Small intestine (tissue), 7 donors: ENCODE measurements around the gene KCNIP1. TPM values are rescaled to one million over a fixed set of nuclear protein-coding genes. Genes with fewer than 3 reads are reported as not detected.
A peak's percentile ranks its signal among the peaks of the same experiment; 100 is the strongest.

ENCODE experiments used
- DNase-seq, 2 donors: peaks; one replicate each; pipeline versions ENCODE4 v3.0.0 to v3.0.0-alpha.2; 2013
- FAIRE-seq: peaks from 2 replicates; lab custom pipeline; 2012; peaks lifted over from hg19 to GRCh38; lab: Jason Lieb, UNC
- H3K27ac ChIP-seq, 3 donors: one replicate each; pipeline ENCODE4 v1.5.1; 2013; ENCODE audit warnings: low read length in 2 of 3, mild to moderate bottlenecking in 2 of 3, control low read depth in 1 of 3, inconsistent platforms in 1 of 3, low read depth in 1 of 3, moderate library complexity in 1 of 3
- H3K27me3 ChIP-seq, 3 donors: one replicate each; pipeline ENCODE4 v1.6.1; 2013; ENCODE audit warnings: low read length in 3 of 3, inconsistent platforms in 1 of 3; ENCODE audit not compliant: control insufficient read depth in 3 of 3, insufficient read depth in 3 of 3
- H3K36me3 ChIP-seq, 3 donors: one replicate each; pipeline ENCODE4 v1.6.1; 2013; ENCODE audit warnings: low read length in 3 of 3, inconsistent platforms in 1 of 3, low read depth in 1 of 3, mild to moderate bottlenecking in 1 of 3, moderate library complexity in 1 of 3; ENCODE audit not compliant: control insufficient read depth in 3 of 3, insufficient read depth in 2 of 3
- H3K4me1 ChIP-seq, 3 donors: one replicate each; pipeline ENCODE4 v1.6.1; 2013; ENCODE audit warnings: low read length in 2 of 3, inconsistent platforms in 1 of 3, low read depth in 1 of 3, mild to moderate bottlenecking in 1 of 3, moderate library complexity in 1 of 3; ENCODE audit not compliant: control insufficient read depth in 3 of 3, insufficient read depth in 2 of 3
- H3K4me3 ChIP-seq, 3 donors: one replicate each; pipeline ENCODE4 v1.5.1; 2013; ENCODE audit warnings: low read length in 3 of 3, control low read depth in 1 of 3, inconsistent platforms in 1 of 3, low read depth in 1 of 3, mild to moderate bottlenecking in 1 of 3, moderate library complexity in 1 of 3
- H3K9me3 ChIP-seq, 2 donors: one replicate each; pipeline ENCODE4 v1.6.1; 2013; ENCODE audit warnings: low read depth in 1 of 2, low read length in 1 of 2; ENCODE audit not compliant: control insufficient read depth in 2 of 2, insufficient read depth in 1 of 2
- WGBS, 3 donors: extraction: QIAGEN DNeasy Blood & Tissue Kit; methylation state at CpG; one replicate each; pipeline ENCODE4 v1.1.7; 2013; 5-methylcytosine and 5-hydroxymethylcytosine counted together
- polyA plus RNA-seq, 4 donors: library from polyadenylated mRNA; stranded (reverse) in 3 of 4; unstranded in 1 of 4; fragments of 200-250 nt in 3 of 4; fragments of 120-200 nt in 1 of 4; gene quantifications; one replicate each; pipeline versions ENCODE4 v1.2.1 to v1.2.3, GENCODE V29; 2013
- donor health status: healthy with polysubstance abuse.
- donor health status: control.
- donor health status: control.
- donor health status: Bipolar disorder and iron deficiency.
- donor health status: healthy.

The KCNIP1 gene
- polyA plus RNA-seq, 4 donors, result 0.21 to 1.0 TPM; not detected in 2

DNA sequence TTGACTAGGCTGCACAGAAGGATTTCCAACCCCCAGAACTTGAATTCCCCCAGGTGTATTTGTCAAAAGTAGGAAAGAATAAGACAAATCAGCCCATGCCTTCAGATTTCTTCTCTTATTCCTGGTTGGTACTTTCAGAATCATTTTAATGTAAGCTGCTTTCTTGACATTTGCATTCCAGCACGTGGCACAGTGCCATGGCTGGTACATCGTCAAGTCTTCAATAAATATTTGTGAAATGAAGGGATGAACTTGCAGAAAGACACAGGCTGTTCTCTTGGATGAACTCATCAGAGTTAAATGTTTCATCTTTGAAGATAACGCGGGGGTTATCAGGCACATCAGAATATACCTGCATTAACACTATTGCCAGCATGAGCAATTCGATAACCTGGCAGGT is 14.5 kb downstream of the KCNIP1 start:
- DNase-seq (no peak), FAIRE-seq (no peak)
- Histone ChIP-seq H3K27me3 (peaks cover 0 to 3% (median 0%) of the 10 kb centered on the region in 3 donors), H3K36me3 (no peaks in the 10 kb centered on the region), H3K4me3 (no peak overlapping the region), H3K9me3 (no peaks in the 10 kb centered on the region), H3K27ac (no peak overlapping the region), H3K4me1 (no peaks in the 10 kb centered on the region)
- 70 to 81% (median 73%) methylated on average over 5 of the region's 5 CpGs for WGBS, 3 donors

DNA sequence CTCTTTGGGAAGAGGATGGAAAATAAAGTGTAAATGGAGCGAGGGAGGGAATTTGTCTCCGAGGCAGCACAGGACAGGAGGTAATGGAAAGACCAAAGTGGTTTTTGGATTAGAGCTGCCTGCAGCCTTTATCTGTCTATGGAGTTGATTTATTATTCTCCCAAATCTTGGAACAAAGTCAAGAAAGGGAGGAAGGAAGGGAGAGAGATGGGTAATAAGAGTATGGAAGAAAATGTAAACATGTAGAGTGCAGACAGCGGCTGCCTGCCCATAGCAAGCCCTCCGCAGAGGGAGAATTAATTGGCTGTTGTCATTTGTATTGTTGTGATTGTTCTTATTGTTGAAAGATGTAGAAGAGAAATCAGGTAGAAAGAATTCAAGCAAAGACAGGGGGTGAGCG is 15.7 kb downstream of the KCNIP1 start:
- Histone ChIP-seq H3K4me3 (no peak overlapping the region), H3K27me3 (no peaks in the 10 kb centered on the region), H3K36me3 (no peaks in the 10 kb centered on the region), H3K4me1 (no peaks in the 10 kb centered on the region), H3K9me3 (no peaks in the 10 kb centered on the region), H3K27ac (no peak overlapping the region)
- WGBS, 3 donors, result 75 to 86% (median 80%) methylated on average over 5 of the region's 5 CpGs
- FAIRE-seq, result no peak
- DNase-seq, result no peak

GRCh38 chr5:170520372-170520771 is 16.6 kb downstream of the KCNIP1 start:
- 61 to 79% (median 63%) methylated on average over 6 of the region's 6 CpGs for WGBS, 3 donors
- no peak for DNase-seq
- Histone ChIP-seq H3K9me3 (no peaks in the 10 kb centered on the region), H3K4me3 (no peak overlapping the region), H3K27me3 (no peaks in the 10 kb centered on the region), H3K27ac (no peak overlapping the region), H3K4me1 (no peaks in the 10 kb centered on the region), H3K36me3 (no peaks in the 10 kb centered on the region)
- FAIRE-seq, result no peak

- Histone ChIP-seq H3K4me3 (no peak overlapping the region), H3K27me3 (peaks cover 0 to 2% (median 0%) of the 10 kb centered on the region in 3 donors), H3K4me1 (no peaks in the 10 kb centered on the region), H3K36me3 (no peaks in the 10 kb centered on the region), H3K27ac (peak overlapping the region in 1 of 3 donors; percentile 17), H3K9me3 (no peaks in the 10 kb centered on the region)
- no peak for DNase-seq
- 46 to 49% (median 48%) methylated on average over 10 of the region's 10 CpGs for WGBS, 3 donors
- no peak for FAIRE-seq
Observed at GRCh38 chr5:170522211-170523141, 18.7 kb downstream of the KCNIP1 start.

- H3K36me3 ChIP-seq, result no peaks in the 10 kb centered on the region
- WGBS, 3 donors, result 45 to 55% (median 51%) methylated on average over 10 of the region's 10 CpGs
- H3K4me3 ChIP-seq, result no peak overlapping the region
- H3K27ac ChIP-seq, result peak overlapping the region in 1 of 3 donors; percentile 17
- no peaks in the 10 kb centered on the region for H3K9me3 ChIP-seq
- H3K27me3 ChIP-seq, result peaks cover 0 to 2% (median 0%) of the 10 kb centered on the region in 3 donors
- no peak for FAIRE-seq
- no peak for DNase-seq
- H3K4me1 ChIP-seq, result no peaks in the 10 kb centered on the region
Observed at GRCh38 chr5:170523142-170523551, 19.3 kb downstream of the KCNIP1 start.

- FAIRE-seq (no peak), DNase-seq (no peak)
- 77 to 92% (median 87%) methylated on average over 2 of the region's 2 CpGs for WGBS, 3 donors
- Histone ChIP-seq H3K36me3 (no peaks in the 10 kb centered on the region), H3K27ac (no peak overlapping the region), H3K27me3 (peaks cover 0 to 2% (median 0%) of the 10 kb centered on the region in 3 donors), H3K4me1 (no peaks in the 10 kb centered on the region), H3K4me3 (no peak overlapping the region), H3K9me3 (no peaks in the 10 kb centered on the region)
Observed at GRCh38 chr5:170523830-170524229, 20.0 kb downstream of the KCNIP1 start.

DNA sequence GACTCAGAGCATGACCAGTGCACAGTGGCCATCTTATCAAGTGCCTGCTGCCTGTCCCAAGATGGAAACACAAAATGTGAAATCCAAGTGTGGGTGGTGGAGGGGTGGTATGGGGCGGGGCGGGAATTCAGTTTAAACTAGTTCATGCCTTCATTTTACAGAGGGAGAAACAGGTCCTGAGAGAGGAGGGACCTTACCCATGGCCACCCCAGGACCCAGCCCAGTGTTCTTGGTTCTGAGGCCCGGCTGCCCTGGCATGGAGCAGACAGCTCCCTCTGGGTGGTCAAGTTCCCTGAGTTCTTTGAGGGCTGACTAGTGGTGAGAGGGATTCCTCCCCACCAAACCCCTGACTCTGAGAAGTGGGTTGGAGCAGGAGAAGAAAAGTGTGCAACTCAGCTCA is 20.8 kb downstream of the KCNIP1 start:
- no peak for DNase-seq
- Histone ChIP-seq H3K9me3 (no peaks in the 10 kb centered on the region), H3K27me3 (peaks cover 0 to 2% (median 0%) of the 10 kb centered on the region in 3 donors), H3K27ac (no peak overlapping the region), H3K4me1 (no peaks in the 10 kb centered on the region), H3K4me3 (no peak overlapping the region), H3K36me3 (no peaks in the 10 kb centered on the region)
- 82 to 94% (median 84%) methylated on average over 3 of the region's 3 CpGs for WGBS, 3 donors
- no peak for FAIRE-seq

GRCh38 chr5:170525470-170526211 is 21.8 kb downstream of the KCNIP1 start:
- DNase-seq, result no peak
- 83 to 85% (median 83%) methylated on average over 7 of the region's 7 CpGs for WGBS, 3 donors
- Histone ChIP-seq H3K36me3 (no peaks in the 10 kb centered on the region), H3K4me3 (no peak overlapping the region), H3K9me3 (no peaks in the 10 kb centered on the region), H3K27ac (no peak overlapping the region), H3K27me3 (peaks cover 0 to 2% (median 0%) of the 10 kb centered on the region in 3 donors), H3K4me1 (no peaks in the 10 kb centered on the region)
- no peak for FAIRE-seq
